H1 (cell line): ENCODE results near the gene ZCCHC10. TPM values are rescaled to one million over a fixed set of nuclear protein-coding genes. Genes with fewer than 3 reads are reported as not detected.

Experiments
- CTCF ChIA-PET: fragments of 300-600 bp; sonication (Branson Sonifier 250); formaldehyde crosslinking; loops from one replicate; lab custom pipeline; 2021; ENCODE audit not compliant: partially characterized antibody; lab: Charles Lee
- POLR2A ChIA-PET: fragments of 300-600 bp; sonication (Branson Sonifier 250); formaldehyde crosslinking; loops from one replicate; lab custom pipeline; 2021; ENCODE audit warnings: inconsistent platforms; ENCODE audit not compliant: partially characterized antibody; lab: Charles Lee
- DNase-seq, 2 experiments: peaks; one replicate each; pipeline versions ENCODE4 v3.0.0 to v3.0.0-alpha.2; 2010 to 2022; ENCODE audit warnings: low spot score in 2 of 2, low read depth in 1 of 2, mixed read lengths in 1 of 2
- FAIRE-seq: peaks from 2 replicates; lab custom pipeline; 2011; peaks lifted over from hg19 to GRCh38; lab: Jason Lieb, UNC
- H2AFZ ChIP-seq: 2 replicates; pipeline ENCODE4 v1.8.1; 2012; ENCODE audit warnings: low read length, inconsistent platforms
- H2AK5ac ChIP-seq: 2 replicates; pipeline ENCODE4 v1.6.1; 2013; ENCODE audit warnings: low read depth, low read length
- H2BK120ac ChIP-seq: replicated peaks from 2 replicates; pipeline ENCODE3; 2013; ENCODE audit warnings: low read depth, low read length, inconsistent platforms
- H2BK12ac ChIP-seq: 2 replicates; pipeline ENCODE4 v1.6.1; 2013; ENCODE audit warnings: low read depth, low read length
- H2BK15ac ChIP-seq: 2 replicates; pipeline ENCODE4 v1.6.1; 2013; ENCODE audit warnings: low read length
- H2BK20ac ChIP-seq: 2 replicates; pipeline ENCODE4 v1.6.1; 2013; ENCODE audit warnings: low read length
- H2BK5ac ChIP-seq: 2 replicates; pipeline ENCODE4 v1.6.1; 2013; ENCODE audit warnings: low read depth, low read length
- H3K14ac ChIP-seq: 2 replicates; pipeline ENCODE4 v1.6.1; 2013; ENCODE audit warnings: inconsistent platforms; ENCODE audit not compliant: insufficient read length
- H3K18ac ChIP-seq: 2 replicates; pipeline ENCODE4 v1.6.1; 2013; ENCODE audit warnings: low read length; ENCODE audit errors: extremely low read depth
- H3K23ac ChIP-seq: 2 replicates; pipeline ENCODE4 v1.6.1; 2013; ENCODE audit warnings: inconsistent platforms; ENCODE audit not compliant: insufficient read length
- H3K23me2 ChIP-seq: 2 replicates; pipeline ENCODE4 v1.6.1; 2013; ENCODE audit warnings: low read depth, low read length
- H3K27ac ChIP-seq: 2 replicates; pipeline ENCODE4 v1.6.1; 2011; ENCODE audit warnings: low read depth, low read length, inconsistent platforms
- H3K27me3 ChIP-seq, 4 experiments: replicated peaks in 1 of 4; 1 replicate in 1 of 4; 2 replicates in 3 of 4; pipeline versions ENCODE4 v1.6.1 to v1.8.1; 2011 to 2013; ENCODE audit warnings: low read length in 3 of 4, mild to moderate bottlenecking in 3 of 4, inconsistent platforms in 2 of 4, mixed read lengths in 2 of 4, moderate library complexity in 1 of 4; ENCODE audit not compliant: control insufficient read depth in 3 of 4, insufficient read depth in 3 of 4; ENCODE audit errors: extremely low read depth in 1 of 4
- H3K36me3 ChIP-seq, 4 experiments: 2 replicates each; pipeline versions ENCODE4 v1.6.1 to v1.8.1; 2011 to 2013; ENCODE audit warnings: mild to moderate bottlenecking in 4 of 4, low read length in 3 of 4, moderate library complexity in 2 of 4, control low read depth in 1 of 4, inconsistent platforms in 1 of 4; ENCODE audit not compliant: insufficient read depth in 4 of 4, control insufficient read depth in 2 of 4
- H3K4ac ChIP-seq: replicated peaks from 2 replicates; pipeline ENCODE3; 2013; ENCODE audit warnings: low read length, low read depth, mixed read lengths, inconsistent platforms; ENCODE audit not compliant: insufficient read length
- H3K4me1 ChIP-seq, 4 experiments: replicated peaks in 1 of 4; 1 replicate in 1 of 4; 2 replicates in 3 of 4; pipeline versions ENCODE4 v1.6.1 to v1.8.1; 2011 to 2013; ENCODE audit warnings: low read length in 3 of 4, inconsistent platforms in 2 of 4, mixed read lengths in 1 of 4; ENCODE audit not compliant: insufficient read depth in 4 of 4, control insufficient read depth in 3 of 4
- H3K4me2 ChIP-seq, 2 experiments: 2 replicates each; pipeline versions ENCODE4 v1.6.1 to v1.8.1; 2011 to 2013; ENCODE audit warnings: low read depth in 2 of 2, low read length in 2 of 2, control low read depth in 1 of 2, inconsistent platforms in 1 of 2, mild to moderate bottlenecking in 1 of 2; ENCODE audit not compliant: insufficient read depth in 1 of 2
- H3K4me3 ChIP-seq, 4 experiments: fragments of 200-600, 300-600 bp in 1 of 4; sonication (generic), shearing (Covaris generic), sonication (Bioruptor Twin) in 1 of 4; 2 replicates each; pipeline versions ENCODE4 v1.5.1 to v1.8.1; 2011 to 2016; ENCODE audit warnings: low read length in 4 of 4, low read depth in 3 of 4, control low read depth in 2 of 4, inconsistent platforms in 2 of 4, mild to moderate bottlenecking in 2 of 4, mixed read lengths in 1 of 4, moderate library complexity in 1 of 4; ENCODE audit not compliant: insufficient read depth in 2 of 4; ENCODE audit errors: extremely low read depth in 1 of 4
- H3K56ac ChIP-seq: replicated peaks from 2 replicates; pipeline ENCODE3; 2013; ENCODE audit warnings: low read depth, mild to moderate bottlenecking, mixed read lengths, low read length, inconsistent platforms; ENCODE audit not compliant: insufficient read length
- H3K79me1 ChIP-seq: 2 replicates; pipeline ENCODE4 v1.6.1; 2013; ENCODE audit warnings: low read depth, low read length, control low read depth
- H3K79me2 ChIP-seq, 2 experiments: 2 replicates each; pipeline versions ENCODE4 v1.6.1 to v1.8.1; 2012 to 2013; ENCODE audit warnings: low read length in 2 of 2, mild to moderate bottlenecking in 2 of 2, inconsistent platforms in 1 of 2; ENCODE audit not compliant: insufficient read depth in 2 of 2, control insufficient read depth in 1 of 2
- H3K9ac ChIP-seq, 4 experiments: replicated peaks in 1 of 4; 1 replicate in 1 of 4; 2 replicates in 3 of 4; pipeline versions ENCODE4 v1.6.1 to v1.8.1; 2011 to 2013; ENCODE audit warnings: low read depth in 3 of 4, low read length in 3 of 4, control low read depth in 2 of 4, mild to moderate bottlenecking in 2 of 4, moderate library complexity in 2 of 4, inconsistent platforms in 1 of 4; ENCODE audit errors: extremely low read depth in 1 of 4
- H3K9me3 ChIP-seq, 2 experiments: 2 replicates each; pipeline versions ENCODE4 v1.6.1 to v1.8.1; 2012 to 2013; ENCODE audit warnings: mild to moderate bottlenecking in 2 of 2, moderate library complexity in 2 of 2, control low read depth in 1 of 2, inconsistent platforms in 1 of 2, low read depth in 1 of 2, low read length in 1 of 2, mixed read lengths in 1 of 2; ENCODE audit not compliant: insufficient read depth in 2 of 2
- H4K20me1 ChIP-seq, 2 experiments: replicated peaks in 1 of 2; 2 replicates each; pipeline versions ENCODE3 to v1.8.1; 2011 to 2013; ENCODE audit warnings: inconsistent platforms in 2 of 2, low read length in 2 of 2, mild to moderate bottlenecking in 1 of 2; ENCODE audit not compliant: insufficient read depth in 2 of 2, control insufficient read depth in 1 of 2
- H4K5ac ChIP-seq: 2 replicates; pipeline ENCODE4 v1.6.1; 2013; ENCODE audit warnings: low read length, low read depth, mixed read lengths, inconsistent platforms; ENCODE audit not compliant: insufficient read length
- H4K8ac ChIP-seq: 2 replicates; pipeline ENCODE4 v1.8.0; 2013; ENCODE audit warnings: mild to moderate bottlenecking, moderate library complexity, low read length, inconsistent platforms; ENCODE audit not compliant: insufficient read depth; ENCODE audit errors: extremely low read depth
- H4K91ac ChIP-seq: replicated peaks from 2 replicates; pipeline ENCODE3; 2013; ENCODE audit warnings: low read length, mixed read lengths, inconsistent platforms; ENCODE audit not compliant: insufficient read length
- CBX5 ChIP-seq: fragments of 300-800, 300-1000 bp; sonication (generic); IDR thresholded peaks from 2 replicates; pipeline ENCODE4 v1.7.1; 2016; ENCODE audit warnings: antibody characterized with exemption, low read length, low read depth
- EGR1 ChIP-seq: IDR thresholded peaks from 2 replicates; pipeline ENCODE4 v1.6.1; 2011; ENCODE audit warnings: low read depth, low read length, borderline replicate concordance
- GTF2F1 ChIP-seq: IDR thresholded peaks from 2 replicates; pipeline ENCODE4 v1.6.1; 2012; ENCODE audit warnings: low read depth, low read length, improper control_type of control experiment, borderline replicate concordance
- KDM5A ChIP-seq: fragments of 200-600 bp; IDR thresholded peaks from 2 replicates; pipeline ENCODE4 v1.7.1; 2012; ENCODE audit warnings: mild to moderate bottlenecking, low read length, inconsistent platforms, mixed read lengths
- MAFK ChIP-seq: IDR thresholded peaks from 2 replicates; pipeline ENCODE4 v1.6.1; 2012; ENCODE audit warnings: low read depth, mild to moderate bottlenecking, improper control_type of control experiment, low read length
- NANOG ChIP-seq: IDR thresholded peaks from 2 replicates; pipeline ENCODE4 v1.6.1; 2011; ENCODE audit warnings: low read length, low read depth, mild to moderate bottlenecking, inconsistent platforms; ENCODE audit not compliant: insufficient read depth, poor library complexity, severe bottlenecking
- POU5F1 ChIP-seq: IDR thresholded peaks from 2 replicates; pipeline ENCODE4 v1.6.1; 2011; ENCODE audit warnings: low read depth, mild to moderate bottlenecking, low read length, moderate library complexity
- SIN3A ChIP-seq, 2 experiments: IDR thresholded peaks in 1 of 2; conservative IDR thresholded peaks in 1 of 2; 2 replicates each; pipeline ENCODE4 v1.6.1; 2011 to 2012; ENCODE audit warnings: low read length in 2 of 2, improper control_type of control experiment in 1 of 2, low read depth in 1 of 2, mild to moderate bottlenecking in 1 of 2
- WGBS, 2 experiments: shearing (Covaris generic) in 1 of 2; methylation state at CpG; one replicate each; pipeline versions ENCODE4 v1.1.6 to v1.1.7; 2013 to 2015; ENCODE audit warnings: low lambda C conversion rate in 2 of 2, mixed read lengths in 2 of 2, inconsistent platforms in 1 of 2, low coverage in 1 of 2, missing lambda C conversion rate in 1 of 2; ENCODE audit not compliant: insufficient replicate concordance in 2 of 2, insufficient coverage in 1 of 2, insufficient read length in 1 of 2; ENCODE audit errors: extremely low coverage in 1 of 2, missing lambda C conversion rate in 1 of 2; 5-methylcytosine and 5-hydroxymethylcytosine counted together
- polyA plus RNA-seq, 7 experiments: library from polyadenylated mRNA; depleted of rRNA in 3 of 7; stranded (reverse) in 5 of 7; unstranded in 2 of 7; fragments of >200 nt in 5 of 7; fragments of 200-250 nt in 2 of 7; gene quantifications; 1 replicate in 5 of 7; 2 replicates in 1 of 7; 4 replicates in 1 of 7; pipeline versions ENCODE4 v1.2.1 to v1.2.3, GENCODE V29; 2011 to 2013; ENCODE audit warnings: missing spikeins in 2 of 7, mixed read lengths in 2 of 7
- total RNA-seq: library from RNA; stranded (reverse); fragmentation: NEBNext Ultra II Directional; extraction: Animal tissue kit (Norgen Biotek cat#: 25700); gene quantifications from 2 replicates; pipeline ENCODE4 v1.2.1, GENCODE V29; 2021

Gene ZCCHC10
- total and polyA plus RNA-seq, 2 of the 8 experiments (the other 6 are each of a cell fraction or from before 2014, with no cell fraction given): 22.4 to 32.9 TPM

DNA sequence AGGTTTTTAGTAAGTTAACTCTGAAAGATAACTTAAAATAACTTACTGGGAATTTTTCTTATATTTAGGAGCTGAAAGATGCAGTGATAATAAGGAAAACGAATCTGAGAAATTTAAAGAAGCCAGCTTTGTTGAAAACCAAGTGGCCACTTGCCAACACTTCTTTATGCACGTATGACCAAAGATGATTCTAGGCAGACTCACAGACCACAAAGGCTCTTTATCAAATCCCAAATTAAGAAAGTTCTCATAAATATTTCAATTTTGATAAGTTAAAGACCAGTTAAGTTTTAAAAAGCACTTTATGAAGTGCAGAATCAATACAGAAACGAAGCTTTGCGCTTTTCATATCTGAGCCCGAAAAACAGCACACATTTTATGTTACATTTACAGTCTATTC, 64.5 kb downstream of the ZCCHC10 start:
- FAIRE-seq: no peak
- Histone ChIP-seq H3K4me2 (peak overlapping the region; percentile 76 to 83), H3K4me1 (no peaks in the 10 kb centered on the region), H3K79me2 (peaks cover 35 to 60% of the 10 kb centered on the region in 2 experiments), H2BK12ac (no peak overlapping the region), H2BK5ac (no peak overlapping the region), H3K18ac (no peak overlapping the region), H2AFZ (no peak overlapping the region), H4K20me1 (peaks cover 2 to 7% of the 10 kb centered on the region in 2 experiments), H3K36me3 (no peaks in the 10 kb centered on the region), H3K27ac (no peak overlapping the region), H2AK5ac (no peak overlapping the region), H3K9ac (peak overlapping the region; percentile 84 to 98 (median 95)), H3K14ac (no peak overlapping the region), H4K5ac (no peak overlapping the region), H3K23me2 (peaks cover 10% of the 10 kb centered on the region), H3K56ac (no peak overlapping the region), H2BK20ac (no peak overlapping the region), H3K27me3 (no peaks in the 10 kb centered on the region), H4K8ac (no peak overlapping the region), H2BK120ac (no peak overlapping the region), H3K4me3 (peak overlapping the region; percentile 77 to 95 (median 86)), H3K9me3 (no peaks in the 10 kb centered on the region), H3K4ac (no peak overlapping the region), H4K91ac (no peak overlapping the region), H3K23ac (no peak overlapping the region), H3K79me1 (no peaks in the 10 kb centered on the region), H2BK15ac (no peak overlapping the region)
- DNase-seq: no peak
- CTCF ChIA-PET: interaction anchor here (0.7 to 1.7 kb wide), 2 partner anchors 52 to 55 kb away, joined by 3 read pairs; no protein-coding TSS in a partner anchor
- POLR2A ChIA-PET: interaction anchor here (0.7 to 7.3 kb wide), 13 partner anchors 7 to 357 kb away, joined by 3 to 104 read pairs (median 4); partner anchors contain the start of genes GDF9, HSPA4, UQCRQ and ZCCHC10
- TF ChIP-seq KDM5A: no peak
- TF ChIP-seq SIN3A (conservative IDR thresholded peaks at IDR 0.05 in 1 of 2, IDR thresholded peaks at IDR 0.05 in 1 of 2; ENCODE audit: low read depth in 1 of 2, low read length in 2 of 2): no peak
- no peak for TF ChIP-seq EGR1
- TF ChIP-seq NANOG: no peak
- TF ChIP-seq POU5F1: no peak
- TF ChIP-seq GTF2F1: no peak
- no peak for TF ChIP-seq MAFK
- TF ChIP-seq CBX5: no peak
- 50% methylated on average over 5 of the region's 5 CpGs; no CpG with 5 or more reads in 1 of the 2 experiments for WGBS, 2 experiments
